Right lobe of liver (tissue), 6 donors: ENCODE data around the gene PIGL. TPM values are rescaled to one million over a fixed set of nuclear protein-coding genes. Genes with fewer than 3 reads are reported as not detected.

Source experiments
- ATAC-seq, 4 donors: fragments of 200-7000 bp; cut with Tn5 transposase; one replicate each; pipeline ENCODE4 v1.9.1; 2020; ENCODE audit warnings: mild to moderate bottlenecking in 4 of 4, moderate library complexity in 4 of 4
- DNase-seq, 3 donors: peaks; one replicate each; pipeline ENCODE4 v3.0.0-alpha.2; 2020
- H3K27ac ChIP-seq, 3 donors: fragments of 200-600 bp; one replicate each; pipeline ENCODE4 v1.8.0; 2022
- H3K27me3 ChIP-seq, 2 donors: fragments of 200-600 bp; one replicate each; pipeline ENCODE4 v1.8.0; 2022
- H3K36me3 ChIP-seq, 4 donors: fragments of 200-600 bp; sonication (generic) in 1 of 4; one replicate each; pipeline versions ENCODE4 v1.5.1 to v1.8.0; 2017 to 2022; ENCODE audit warnings: control low read depth in 1 of 4
- H3K4me1 ChIP-seq, 4 donors: fragments of 200-600 bp; sonication (generic) in 1 of 4; one replicate each; pipeline versions ENCODE4 v1.5.1 to v1.8.0; 2017 to 2022; ENCODE audit warnings: control low read depth in 1 of 4
- H3K4me3 ChIP-seq, 3 donors: fragments of 200-600 bp; one replicate each; pipeline ENCODE4 v1.8.0; 2022
- H3K9me3 ChIP-seq, 4 donors: fragments of 200-600 bp; sonication (generic) in 1 of 4; one replicate each; pipeline versions ENCODE4 v1.5.1 to v1.8.0; 2017 to 2022; ENCODE audit warnings: control low read depth in 1 of 4
- POLR2A ChIP-seq: fragments of 450-650 bp; IDR thresholded peaks from one replicate; pipeline ENCODE4 v1.6.1; 2017; ENCODE audit warnings: antibody characterized with exemption, mild to moderate bottlenecking
- whole genome bisulfite sequencing: methylation state at CpG from one replicate; pipeline ENCODE4 v1.1.6; 2018; ENCODE audit warnings: low coverage, low lambda C conversion rate; ENCODE audit not compliant: insufficient coverage; ENCODE audit errors: missing lambda C conversion rate; 5-methylcytosine and 5-hydroxymethylcytosine counted together
- intact Hi-C, 2 donors: fragments of 100-400 bp; cut with DNase I; formaldehyde crosslinking; loops; one replicate each; pipeline versions ENCODE4 v1.11.2 to v1.14.1; 2022
- total RNA-seq, 6 experiments: library from RNA; depleted of rRNA in 2 of 6; stranded (reverse); fragments of >200 nt in 2 of 6; fragmentation: NEBNext Ultra II Directional in 3 of 6; extraction: Animal tissue kit (Norgen Biotek cat#: 25700) in 3 of 6; gene quantifications; one replicate each; pipeline versions ENCODE4 v1.1.0 to v1.2.4, GENCODE V29; 2016 to 2023
- TF ChIP-seq, protein P1 (sequence below), 4 donors: fragments of 200-600 bp in 3 of 4; fragments of 450-650 bp in 1 of 4; IDR thresholded peaks; one replicate each; pipeline versions ENCODE4 v1.5.1 to v1.8.0; 2016 to 2022; ENCODE audit warnings: antibody characterized with exemption in 4 of 4, mild to moderate bottlenecking in 2 of 4
- donor health status: DM: no; HTN: yes; CAD: no.
- donor health status: DM: no; HTN: no; CAD: no.
- donor health status: DM: no; HTN: no; CAD: no.
- donor health status: DM: no; HTN: yes; CAD: no.
- donor health status: DM: no; HTN: yes; CAD: no.

Gene PIGL
- total RNA-seq, 6 experiments from 2014 or later = 8.5 to 29.7 (median 14.9) TPM

GRCh38 chr17:16273929-16274339 is 56.9 kb downstream of the PIGL start:
- TF ChIP-seq, protein P1, sequence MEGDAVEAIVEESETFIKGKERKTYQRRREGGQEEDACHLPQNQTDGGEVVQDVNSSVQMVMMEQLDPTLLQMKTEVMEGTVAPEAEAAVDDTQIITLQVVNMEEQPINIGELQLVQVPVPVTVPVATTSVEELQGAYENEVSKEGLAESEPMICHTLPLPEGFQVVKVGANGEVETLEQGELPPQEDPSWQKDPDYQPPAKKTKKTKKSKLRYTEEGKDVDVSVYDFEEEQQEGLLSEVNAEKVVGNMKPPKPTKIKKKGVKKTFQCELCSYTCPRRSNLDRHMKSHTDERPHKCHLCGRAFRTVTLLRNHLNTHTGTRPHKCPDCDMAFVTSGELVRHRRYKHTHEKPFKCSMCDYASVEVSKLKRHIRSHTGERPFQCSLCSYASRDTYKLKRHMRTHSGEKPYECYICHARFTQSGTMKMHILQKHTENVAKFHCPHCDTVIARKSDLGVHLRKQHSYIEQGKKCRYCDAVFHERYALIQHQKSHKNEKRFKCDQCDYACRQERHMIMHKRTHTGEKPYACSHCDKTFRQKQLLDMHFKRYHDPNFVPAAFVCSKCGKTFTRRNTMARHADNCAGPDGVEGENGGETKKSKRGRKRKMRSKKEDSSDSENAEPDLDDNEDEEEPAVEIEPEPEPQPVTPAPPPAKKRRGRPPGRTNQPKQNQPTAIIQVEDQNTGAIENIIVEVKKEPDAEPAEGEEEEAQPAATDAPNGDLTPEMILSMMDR (IDR thresholded peaks at IDR 0.05) = no peak
- TF ChIP-seq POLR2A = no peak
- no peaks in the 10 kb centered on the region for H3K27me3 ChIP-seq
- intact Hi-C loops = no loop called here
- 93% methylated on average over 5 of the region's 6 CpGs for WGBS
- H3K4me3 ChIP-seq = no peak overlapping the region
- H3K9me3 ChIP-seq = no peaks in the 10 kb centered on the region
- H3K27ac ChIP-seq = no peak overlapping the region
- DNase-seq (no peak), ATAC-seq (no peak)
- H3K36me3 ChIP-seq = no peaks in the 10 kb centered on the region
- H3K4me1 ChIP-seq = no peaks in the 10 kb centered on the region

- Histone ChIP-seq H3K36me3 (no peaks in the 10 kb centered on the region), H3K4me3 (no peak overlapping the region), H3K27me3 (no peaks in the 10 kb centered on the region), H3K27ac (no peak overlapping the region), H3K9me3 (no peaks in the 10 kb centered on the region), H3K4me1 (no peaks in the 10 kb centered on the region)
- no peak for TF ChIP-seq POLR2A
- TF ChIP-seq, protein P1 (IDR thresholded peaks at IDR 0.05) = no peak
- ATAC-seq = no peak
- intact Hi-C loops = no loop called here
- 96% methylated on average over 4 of the region's 5 CpGs for WGBS
- no peak for DNase-seq
These were observed 58.0 kb downstream of the PIGL start for GRCh38 chr17:16275024-16275423.

GRCh38 chr17:16277163-16277562 is 60.2 kb downstream of the PIGL start:
- ATAC-seq = no peak
- no peaks in the 10 kb centered on the region for H3K9me3 ChIP-seq
- intact Hi-C loops = no loop called here
- 22% methylated on average over 1 of the region's 1 CpG for WGBS
- TF ChIP-seq, protein P1 (IDR thresholded peaks at IDR 0.05) = no peak
- no peak for TF ChIP-seq POLR2A
- no peak overlapping the region for H3K4me3 ChIP-seq
- no peak overlapping the region for H3K27ac ChIP-seq
- no peaks in the 10 kb centered on the region for H3K27me3 ChIP-seq
- DNase-seq = no peak
- H3K4me1 ChIP-seq = no peaks in the 10 kb centered on the region
- no peaks in the 10 kb centered on the region for H3K36me3 ChIP-seq

- Histone ChIP-seq H3K9me3 (no peaks in the 10 kb centered on the region), H3K27ac (no peak overlapping the region), H3K27me3 (no peaks in the 10 kb centered on the region), H3K4me3 (no peak overlapping the region), H3K4me1 (peaks cover 0 to 12% (median 6%) of the 10 kb centered on the region in 4 donors), H3K36me3 (no peaks in the 10 kb centered on the region)
- ATAC-seq = no peak
- no peak for DNase-seq
- intact Hi-C loops = no loop called here
- TF ChIP-seq, protein P1 (IDR thresholded peaks at IDR 0.05) = no peak
- TF ChIP-seq POLR2A = no peak
- 90% methylated on average over 2 of the region's 2 CpGs for WGBS
These were observed 64.3 kb downstream of the PIGL start for GRCh38 chr17:16281351-16281750.

DNA sequence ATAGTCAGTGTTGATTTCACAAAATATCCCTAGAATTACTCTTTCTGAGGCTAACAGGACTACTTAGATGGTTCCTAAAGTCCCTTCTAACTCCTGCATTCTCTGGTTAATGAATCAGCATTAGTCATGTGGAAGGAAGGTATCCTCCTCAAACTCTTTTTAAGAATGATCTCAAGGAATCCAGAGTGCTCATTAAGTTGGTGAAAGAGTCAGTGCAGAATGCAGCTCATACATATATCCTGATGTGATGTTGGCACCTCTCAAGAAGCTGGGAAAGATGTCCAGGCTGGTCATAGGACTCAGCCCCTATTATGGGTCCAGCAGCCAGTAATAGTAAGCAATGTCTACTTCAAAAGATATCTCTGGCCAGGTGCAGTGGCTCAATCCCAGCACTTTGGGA is 65.5 kb downstream of the PIGL start:
- Histone ChIP-seq H3K27ac (no peak overlapping the region), H3K4me1 (peaks cover 0 to 24% (median 12%) of the 10 kb centered on the region in 4 donors), H3K27me3 (no peaks in the 10 kb centered on the region), H3K36me3 (no peaks in the 10 kb centered on the region), H3K9me3 (no peaks in the 10 kb centered on the region), H3K4me3 (no peak overlapping the region)
- ATAC-seq = no peak
- intact Hi-C loops = no loop called here
- DNase-seq = no peak
- no peak for TF ChIP-seq POLR2A
- TF ChIP-seq, protein P1 (IDR thresholded peaks at IDR 0.05) = no peak
